Omental fat pad (tissue), 4 donors: Measurements from ENCODE around the gene ANO2. TPM values are rescaled to one million over a fixed set of nuclear protein-coding genes. Genes with fewer than 3 reads are reported as not detected.

Experiments used
- ATAC-seq: fragments of 150-250 bp; one replicate; pipeline ENCODE4 v1.9.1; 2016; ENCODE audit warnings: mild to moderate bottlenecking, moderate library complexity; ENCODE audit not compliant: low FRiP score
- DNase-seq: peaks from one replicate; pipeline ENCODE4 v3.0.0-alpha.2; 2019; ENCODE audit warnings: low spot score
- total RNA-seq, 4 donors: library from RNA; depleted of rRNA; stranded (reverse); fragments of >200 nt; gene quantifications; one replicate each; pipeline ENCODE4 v1.1.0, GENCODE V29; 2016
- TF ChIP-seq, protein P1 (sequence below), 3 donors: fragments of 450-650 bp; IDR thresholded peaks; one replicate each; pipeline ENCODE4 v1.5.1; 2016 to 2017; ENCODE audit warnings: antibody characterized with exemption in 3 of 3, mild to moderate bottlenecking in 3 of 3, moderate library complexity in 2 of 3

The ANO2 gene
- total RNA-seq, 4 donors from 2014 or later: 7.0 to 95.0 (median 20.8) TPM

- no peak for DNase-seq
- TF ChIP-seq, protein P1, sequence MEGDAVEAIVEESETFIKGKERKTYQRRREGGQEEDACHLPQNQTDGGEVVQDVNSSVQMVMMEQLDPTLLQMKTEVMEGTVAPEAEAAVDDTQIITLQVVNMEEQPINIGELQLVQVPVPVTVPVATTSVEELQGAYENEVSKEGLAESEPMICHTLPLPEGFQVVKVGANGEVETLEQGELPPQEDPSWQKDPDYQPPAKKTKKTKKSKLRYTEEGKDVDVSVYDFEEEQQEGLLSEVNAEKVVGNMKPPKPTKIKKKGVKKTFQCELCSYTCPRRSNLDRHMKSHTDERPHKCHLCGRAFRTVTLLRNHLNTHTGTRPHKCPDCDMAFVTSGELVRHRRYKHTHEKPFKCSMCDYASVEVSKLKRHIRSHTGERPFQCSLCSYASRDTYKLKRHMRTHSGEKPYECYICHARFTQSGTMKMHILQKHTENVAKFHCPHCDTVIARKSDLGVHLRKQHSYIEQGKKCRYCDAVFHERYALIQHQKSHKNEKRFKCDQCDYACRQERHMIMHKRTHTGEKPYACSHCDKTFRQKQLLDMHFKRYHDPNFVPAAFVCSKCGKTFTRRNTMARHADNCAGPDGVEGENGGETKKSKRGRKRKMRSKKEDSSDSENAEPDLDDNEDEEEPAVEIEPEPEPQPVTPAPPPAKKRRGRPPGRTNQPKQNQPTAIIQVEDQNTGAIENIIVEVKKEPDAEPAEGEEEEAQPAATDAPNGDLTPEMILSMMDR (IDR thresholded peaks at IDR 0.05): no peak
- ATAC-seq: no peak
These were observed 374.6 kb downstream of the ANO2 start for GRCh38 chr12:5570416-5570815.

- ATAC-seq: no peak
- TF ChIP-seq, protein P1 (IDR thresholded peaks at IDR 0.05): no peak
- DNase-seq: no peak
These were observed 376.6 kb downstream of the ANO2 start for GRCh38 chr12:5568325-5568981.

GRCh38 chr12:5567016-5567725 is 377.9 kb downstream of the ANO2 start:
- ATAC-seq (no peak), DNase-seq (no peak)
- TF ChIP-seq, protein P1 (IDR thresholded peaks at IDR 0.05): no peak

- DNase-seq (no peak), ATAC-seq (no peak)
- TF ChIP-seq, protein P1 (IDR thresholded peaks at IDR 0.05): no peak
These were observed 379.0 kb downstream of the ANO2 start for GRCh38 chr12:5565933-5566599.

- no peak for ATAC-seq
- DNase-seq: no peak
These were observed 382.5 kb downstream of the ANO2 start for GRCh38 chr12:5562581-5562980.

DNA sequence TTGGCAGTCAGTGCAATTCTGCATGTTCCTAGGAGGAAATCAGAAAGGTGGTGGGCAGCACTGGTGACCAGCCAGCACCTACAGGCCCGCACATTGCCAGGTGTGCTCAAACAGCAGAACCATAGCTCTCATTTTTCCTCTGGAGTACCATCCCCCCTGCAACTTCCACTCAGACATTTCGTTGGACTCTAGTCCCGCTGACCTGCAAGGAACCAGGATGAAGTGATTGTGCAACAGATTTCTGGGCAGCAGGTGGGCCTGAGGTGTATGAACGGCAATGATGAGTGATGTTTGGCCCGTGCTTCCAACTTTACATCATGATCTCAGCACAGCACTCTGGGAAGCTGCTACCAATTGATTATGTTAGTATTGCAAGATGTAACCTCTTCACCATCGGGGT is 383.2 kb downstream of the ANO2 start:
- TF ChIP-seq, protein P1 (IDR thresholded peaks at IDR 0.05): no peak
- DNase-seq: no peak
- ATAC-seq: no peak

More at GRCh38 chr12:5562581-5562980, 382.5 kb downstream of the ANO2 start:
- TF ChIP-seq, protein P1 (IDR thresholded peaks at IDR 0.05): no peak
